HG02678 (cell line): Measurements from ENCODE around the gene TMEM120B.

ENCODE experiments used
- ATAC-seq: cut with Tn5 transposase; IDR thresholded peaks from one replicate; pipeline ENCODE4 v1.9.1; 2021; ENCODE audit warnings: mild to moderate bottlenecking, moderate library complexity; ENCODE audit not compliant: unreplicated experiment

TMEM120B gene

GRCh38 chr12:121801595-121802484 lies 89.3 kb downstream of the TMEM120B start:
- no peak for ATAC-seq

DNA sequence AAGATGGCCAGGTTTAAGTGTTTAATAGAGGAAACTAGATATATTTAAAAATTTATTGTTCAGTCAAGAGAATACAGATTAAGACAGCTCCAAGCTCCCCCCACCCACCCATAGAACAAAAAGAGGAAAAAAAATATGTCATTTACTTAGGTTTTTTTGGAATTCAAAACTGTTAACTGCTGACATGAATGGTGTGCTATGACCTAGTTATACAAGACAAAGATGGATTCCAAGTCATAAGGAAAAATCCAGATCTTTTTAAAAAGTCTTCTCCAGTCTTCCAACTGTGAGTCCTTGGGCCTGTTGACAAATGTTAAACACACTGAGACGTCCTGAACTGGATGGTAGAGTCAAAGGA lies 89.9 kb downstream of the TMEM120B start:
- no peak for ATAC-seq

DNA sequence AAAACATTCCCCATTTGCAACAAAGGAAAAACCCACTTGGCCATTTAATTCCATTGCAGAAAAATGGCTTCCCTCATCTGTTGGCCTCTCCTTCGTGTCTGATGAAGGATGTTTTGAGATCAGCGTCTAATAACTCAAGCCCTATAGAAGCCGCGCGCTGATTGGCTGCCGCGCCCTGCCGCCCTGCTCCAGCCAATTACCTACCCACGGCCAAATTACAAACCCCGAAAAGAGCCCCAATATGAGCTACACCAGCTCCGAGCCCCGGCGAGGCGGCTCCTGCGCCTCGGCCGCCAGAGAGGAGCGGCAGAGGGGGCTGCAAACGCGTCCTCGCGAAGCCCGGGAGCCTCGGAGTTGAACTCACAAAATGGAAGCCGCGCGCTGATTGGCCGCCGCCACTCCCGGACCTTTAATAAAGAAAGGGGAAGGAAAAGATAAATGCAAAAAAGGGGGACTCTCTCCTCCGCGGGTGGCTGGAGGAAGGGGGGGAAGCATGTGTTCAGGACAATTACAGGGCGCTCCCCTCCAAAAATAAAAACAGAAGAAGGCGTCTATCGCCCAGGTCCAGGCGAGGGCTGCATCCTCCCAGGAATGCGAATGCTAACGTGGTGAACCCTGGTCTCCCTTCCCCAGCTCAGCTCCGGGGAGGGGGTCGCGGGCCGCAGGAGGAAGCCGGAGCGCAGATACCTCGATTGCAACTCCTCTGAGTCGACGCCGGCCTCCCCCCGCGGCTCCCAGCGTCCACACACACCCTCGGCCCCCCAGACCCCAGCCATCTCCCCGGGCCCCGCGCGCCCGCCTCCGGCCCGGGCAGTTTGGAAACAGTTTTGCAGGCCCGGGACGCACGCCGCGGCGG lies 90.5 kb downstream of the TMEM120B start:
- peak; percentile 33 for ATAC-seq

GRCh38 chr12:121803861-121804416 lies 91.4 kb downstream of the TMEM120B start, which contains the start of gene SETD1B:
SETD1B (plus strand) TSS chr12:121804009; CDS start chr12:121804738, 729 bp downstream.
- ATAC-seq, result no peak

GRCh38 chr12:121804417-121805111 lies 92.0 kb downstream of the TMEM120B start:
- ATAC-seq, result no peak

GRCh38 chr12:121805171-121806008 lies 92.8 kb downstream of the TMEM120B start:
- no peak for ATAC-seq

DNA sequence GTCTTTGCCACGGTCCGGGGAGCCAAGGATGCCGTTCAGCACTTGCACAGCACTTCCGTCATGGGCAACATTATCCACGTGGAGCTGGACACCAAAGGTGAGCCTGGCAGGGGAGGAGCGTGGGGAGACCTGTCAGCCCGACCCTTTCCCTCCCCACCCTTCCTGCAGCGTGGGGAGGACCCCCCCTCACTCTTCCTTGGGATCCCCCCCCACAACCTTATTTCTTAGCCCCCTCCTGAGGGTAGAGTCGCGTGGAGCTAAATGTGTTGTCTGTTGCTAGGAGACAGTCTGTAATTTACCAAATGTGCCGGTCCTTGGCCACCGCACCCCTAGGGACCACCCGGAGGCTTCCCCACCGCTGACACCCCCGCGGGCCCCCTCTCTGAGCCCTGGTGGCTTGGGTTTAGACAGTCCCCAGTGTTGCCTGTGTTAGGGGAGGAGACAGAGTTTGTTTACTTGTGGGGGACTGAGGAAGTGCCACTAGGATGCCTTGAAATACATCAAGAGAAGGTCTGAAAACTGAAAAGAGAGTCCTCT lies 93.5 kb downstream of the TMEM120B start:
- ATAC-seq, result no peak

- no peak for ATAC-seq
Measured at GRCh38 chr12:121806546-121807423, 94.2 kb downstream of the TMEM120B start.

DNA sequence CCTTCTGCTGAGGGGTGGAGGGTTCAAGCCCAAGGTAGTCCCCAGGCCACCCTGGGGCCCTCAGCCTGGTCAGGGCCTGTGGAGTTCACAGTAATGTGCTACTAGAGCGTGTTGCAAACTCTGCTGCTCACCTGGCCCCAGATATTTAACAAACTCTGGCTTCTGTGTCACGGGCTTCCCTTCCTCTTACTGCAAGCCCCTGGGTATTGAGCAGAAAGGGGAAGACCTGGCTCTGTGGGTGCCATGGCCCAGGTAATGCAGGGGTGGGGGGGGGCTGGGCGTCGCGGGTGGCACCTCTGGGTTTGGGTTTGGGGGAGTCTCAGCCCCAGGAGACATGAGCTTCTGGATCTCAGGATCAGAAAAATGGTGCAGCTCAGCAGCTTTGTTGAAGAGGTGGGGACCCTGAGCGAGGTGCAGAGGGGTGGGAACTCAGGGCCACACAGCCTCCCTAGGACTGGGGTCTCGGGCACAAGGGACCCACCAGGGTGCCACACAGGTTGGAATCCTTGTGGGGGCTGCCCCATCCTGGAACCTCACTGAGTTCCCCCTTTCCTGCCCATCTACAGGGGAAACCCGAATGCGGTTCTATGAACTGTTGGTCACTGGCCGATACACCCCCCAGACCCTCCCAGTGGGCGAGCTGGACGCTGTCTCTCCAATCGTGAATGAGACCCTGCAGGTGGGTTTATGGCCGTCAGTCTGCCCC lies 95.2 kb downstream of the TMEM120B start:
- ATAC-seq, result no peak

DNA sequence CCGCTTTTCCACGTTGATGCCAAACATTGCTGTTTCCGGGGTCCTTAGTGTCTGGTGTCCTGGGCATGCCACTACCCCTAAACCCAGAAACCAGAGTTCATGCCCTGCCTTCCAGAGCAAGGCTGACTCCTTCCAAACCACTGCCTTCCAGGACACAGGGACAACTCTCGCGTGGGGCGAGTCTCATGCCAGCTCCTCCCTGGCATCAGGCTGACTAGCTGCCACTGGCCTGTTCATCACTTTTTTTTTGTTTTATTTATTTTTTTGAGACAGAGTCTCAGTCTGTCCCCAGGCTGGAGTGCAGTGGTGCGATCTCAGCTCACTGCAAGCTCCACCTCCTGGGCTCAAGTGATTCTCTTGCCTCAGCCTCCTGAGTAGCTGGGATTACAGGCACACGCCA lies 96.1 kb downstream of the TMEM120B start:
- ATAC-seq, result no peak

DNA sequence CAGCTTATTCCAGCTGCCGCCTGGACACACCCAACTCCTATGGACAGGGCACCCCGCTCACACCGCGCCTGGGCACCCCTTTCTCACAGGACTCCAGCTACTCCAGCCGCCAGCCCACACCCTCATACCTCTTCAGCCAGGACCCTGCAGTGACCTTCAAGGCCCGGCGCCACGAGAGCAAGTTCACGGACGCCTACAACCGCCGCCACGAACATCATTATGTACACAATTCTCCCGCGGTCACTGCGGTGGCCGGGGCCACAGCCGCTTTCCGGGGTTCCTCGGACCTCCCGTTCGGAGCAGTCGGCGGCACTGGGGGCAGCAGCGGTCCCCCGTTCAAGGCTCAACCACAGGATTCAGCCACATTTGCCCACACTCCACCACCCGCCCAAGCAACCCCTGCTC lies 97.2 kb downstream of the TMEM120B start:
- no peak for ATAC-seq

DNA sequence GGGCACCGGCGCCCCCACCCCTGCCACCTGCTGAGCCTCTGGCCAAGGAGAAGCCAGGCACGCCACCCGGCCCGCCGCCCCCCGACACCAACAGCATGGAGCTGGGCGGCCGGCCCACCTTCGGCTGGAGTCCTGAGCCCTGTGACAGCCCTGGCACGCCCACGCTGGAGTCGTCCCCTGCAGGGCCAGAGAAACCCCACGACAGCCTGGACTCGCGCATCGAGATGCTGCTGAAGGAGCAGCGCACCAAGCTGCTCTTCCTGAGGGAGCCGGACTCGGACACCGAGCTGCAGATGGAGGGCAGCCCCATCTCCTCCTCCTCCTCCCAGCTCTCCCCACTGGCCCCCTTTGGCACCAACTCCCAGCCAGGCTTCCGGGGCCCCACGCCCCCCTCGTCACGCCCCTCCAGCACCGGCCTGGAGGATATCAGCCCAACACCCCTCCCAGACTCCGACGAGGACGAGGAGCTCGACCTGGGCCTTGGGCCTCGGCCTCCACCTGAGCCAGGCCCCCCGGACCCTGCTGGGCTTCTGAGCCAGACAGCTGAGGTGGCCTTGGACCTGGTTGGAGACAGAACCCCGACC lies 97.8 kb downstream of the TMEM120B start:
- no peak for ATAC-seq

- ATAC-seq, result no peak
Measured at GRCh38 chr12:121810833-121811433, 98.4 kb downstream of the TMEM120B start.

DNA sequence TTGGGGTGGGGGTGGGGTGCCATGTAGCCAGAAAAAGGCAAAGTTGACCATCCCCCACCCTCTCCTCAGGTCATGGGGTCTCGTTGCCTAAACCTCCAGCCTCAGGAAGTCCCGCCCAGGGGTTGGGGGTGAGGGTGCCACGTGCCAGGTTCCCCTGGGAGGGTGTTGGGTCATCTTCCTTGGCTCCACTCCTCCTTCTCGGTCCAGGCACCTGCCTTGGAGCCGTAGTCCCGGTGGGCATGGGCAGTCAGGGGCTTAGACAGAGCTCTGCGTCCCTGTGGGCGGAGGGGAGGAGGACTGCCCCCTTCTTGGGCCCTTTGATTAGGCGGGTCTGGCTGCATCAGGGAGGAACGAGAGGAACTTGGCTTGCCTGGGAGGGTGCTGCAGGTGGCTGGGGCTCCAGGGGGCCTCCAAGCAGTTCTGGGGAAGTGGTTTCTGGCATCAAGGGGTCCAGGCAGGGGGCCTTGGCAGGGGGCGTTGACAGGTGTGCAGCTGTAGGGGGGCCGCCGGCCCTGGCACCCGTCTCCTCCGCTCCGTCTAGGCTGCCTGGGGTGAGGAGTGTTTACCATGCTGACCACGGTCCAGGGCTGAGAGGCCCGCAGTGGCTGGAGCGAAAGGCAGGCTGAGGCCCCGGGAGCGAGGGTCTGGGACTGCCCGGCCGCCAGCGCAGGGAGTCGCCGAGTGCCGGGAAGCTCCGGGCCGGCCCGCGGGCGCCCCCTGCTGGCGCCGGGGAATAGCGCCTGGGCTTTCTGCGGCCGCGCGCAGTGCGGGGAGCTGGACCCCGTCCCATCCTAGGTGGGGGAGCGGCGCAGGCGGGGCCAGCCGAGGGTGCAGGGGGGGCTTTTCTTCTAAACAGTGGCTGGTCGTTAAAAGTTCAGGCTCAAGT lies 99.1 kb downstream of the TMEM120B start:
- peak; percentile 72 for ATAC-seq

DNA sequence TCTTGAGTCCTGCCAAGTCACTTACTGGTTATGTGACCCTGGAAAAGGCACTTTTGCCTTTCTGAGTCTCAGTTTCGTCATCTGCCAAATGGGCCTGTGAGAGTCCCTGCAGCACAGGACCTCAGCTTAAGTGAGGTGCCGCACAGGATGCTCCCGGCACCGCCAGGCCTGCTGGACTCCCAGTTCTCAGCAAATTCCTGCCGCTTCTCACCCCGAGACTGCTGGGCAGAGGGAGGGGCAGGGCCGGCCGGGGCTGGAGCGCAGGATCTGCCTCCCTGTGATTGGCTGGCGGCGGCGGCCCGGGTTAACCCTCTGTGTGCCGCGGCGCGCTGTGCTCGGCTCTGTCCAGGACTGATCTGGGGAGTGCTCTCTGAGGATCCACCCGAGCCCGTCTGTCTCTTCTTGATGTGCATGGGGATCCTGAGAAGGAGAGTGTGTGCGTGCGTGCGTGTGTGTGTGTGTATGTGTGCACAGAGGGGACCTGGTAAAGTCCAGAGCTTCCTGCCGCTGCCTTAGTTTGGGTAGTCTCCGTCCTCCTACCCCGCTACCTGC lies 99.8 kb downstream of the TMEM120B start:
- no peak for ATAC-seq
